HCT116 (cell line): ENCODE measurements around the gene CHCHD3. TPM values are rescaled to one million over a fixed set of nuclear protein-coding genes. Genes with fewer than 3 reads are reported as not detected.

Source experiments
- ATAC-seq: fragments of 200-7000 bp; cut with Tn5 transposase; 2 replicates; pipeline ENCODE4 v1.9.1; 2020; ENCODE audit warnings: mild to moderate bottlenecking, moderate library complexity
- BruUV-seq: library from RNA; stranded (reverse); fragments of 400-500 nt; replicated peaks from 2 replicates; lab custom pipeline; 2021; lab: Mats Ljungman, UMichigan
- CTCF ChIA-PET: fragments of 300-600 bp; sonication (Branson Sonifier 250); formaldehyde crosslinking; loops from one replicate; lab custom pipeline; 2021; ENCODE audit warnings: antibody characterized with exemption; lab: Charles Lee
- POLR2A ChIA-PET: fragments of 300-600, 350-600 bp; sonication (Branson Sonifier 250); formaldehyde crosslinking; loops from one replicate; lab custom pipeline; 2021; ENCODE audit warnings: antibody characterized with exemption; lab: Charles Lee
- RAD21 ChIA-PET, 2 experiments: fragments of 300-600 bp; sonication (Branson Sonifier 250); formaldehyde crosslinking; loops; one replicate each; lab custom pipeline; 2023; ENCODE audit warnings: low total read pairs in 2 of 2; ENCODE audit not compliant: uncharacterized antibody in 2 of 2, unreplicated experiment in 2 of 2, low non-redundant PET in 1 of 2; lab: Charles Lee
- DNase-seq: peaks from one replicate; pipeline ENCODE4 v3.0.0-alpha.2; 2010; ENCODE audit warnings: low read depth, low spot score
- H2AFZ ChIP-seq: fragments of 200-600 bp; shearing (Covaris generic), sonication (generic); 2 replicates; pipeline ENCODE4 v1.6.1; 2017; ENCODE audit warnings: low read depth, mixed run types, mixed read lengths, antibody characterized with exemption, low read length; ENCODE audit not compliant: poor library complexity, severe bottlenecking
- H3K27ac ChIP-seq: 2 replicates; pipeline ENCODE4 v1.5.1; 2012; ENCODE audit warnings: low read depth, low read length
- H3K27me3 ChIP-seq: fragments of 200-600 bp; sonication (generic); 2 replicates; pipeline ENCODE4 v1.6.1; 2016; ENCODE audit warnings: mixed run types, low read length, mixed read lengths; ENCODE audit not compliant: insufficient read depth
- H3K36me3 ChIP-seq, 2 experiments: fragments of 200-500 bp in 1 of 2; fragments of 200-600 bp in 1 of 2; sonication (Bioruptor generic) in 1 of 2; sonication (generic) in 1 of 2; 2 replicates each; pipeline versions ENCODE4 v1.5.1 to v1.6.1; 2014 to 2016; ENCODE audit warnings: low read length in 2 of 2, inconsistent platforms in 1 of 2, mixed read lengths in 1 of 2, mixed run types in 1 of 2; ENCODE audit not compliant: insufficient read depth in 2 of 2, control insufficient read depth in 1 of 2
- H3K4me1 ChIP-seq, 2 experiments: fragments of 200-600 bp in 1 of 2; sonication (generic) in 1 of 2; 2 replicates each; pipeline versions ENCODE4 v1.5.1 to v1.6.1; 2012 to 2017; ENCODE audit warnings: low read length in 2 of 2, inconsistent platforms in 1 of 2, mild to moderate bottlenecking in 1 of 2, mixed read lengths in 1 of 2, mixed run types in 1 of 2, moderate library complexity in 1 of 2; ENCODE audit not compliant: insufficient read depth in 2 of 2, control insufficient read depth in 1 of 2
- H3K4me2 ChIP-seq: fragments of 200-600 bp; sonication (generic); 2 replicates; pipeline ENCODE4 v1.6.1; 2017; ENCODE audit warnings: mixed run types, low read length, mixed read lengths
- H3K4me3 ChIP-seq, 2 experiments: fragments of 200-600 bp in 1 of 2; sonication (generic) in 1 of 2; replicated peaks in 1 of 2; 2 replicates each; pipeline ENCODE4 v1.5.1; 2011 to 2016; ENCODE audit warnings: low read length in 2 of 2, control low read depth in 1 of 2, low read depth in 1 of 2, mild to moderate bottlenecking in 1 of 2, mixed read lengths in 1 of 2, mixed run types in 1 of 2
- H3K79me2 ChIP-seq: fragments of 200-600 bp; sonication (generic); 2 replicates; pipeline ENCODE4 v1.6.1; 2017; ENCODE audit warnings: mild to moderate bottlenecking, mixed run types, low read length, moderate library complexity, mixed read lengths; ENCODE audit not compliant: insufficient read depth
- H3K9ac ChIP-seq: fragments of 200-600 bp; sonication (generic); 2 replicates; pipeline ENCODE4 v1.6.1; 2016; ENCODE audit warnings: low read length, mixed read lengths
- H3K9me2 ChIP-seq: fragments of 200-600 bp; sonication (generic), shearing (Covaris generic); 2 replicates; pipeline ENCODE4 v1.6.1; 2017; ENCODE audit warnings: mixed run types, mild to moderate bottlenecking, moderate library complexity; ENCODE audit not compliant: insufficient read depth
- H3K9me3 ChIP-seq, 2 experiments: fragments of 200-500 bp in 1 of 2; fragments of 200-600 bp in 1 of 2; sonication (Bioruptor generic) in 1 of 2; sonication (generic) in 1 of 2; 2 replicates each; pipeline ENCODE4 v1.6.1; 2014 to 2017; ENCODE audit warnings: low read length in 2 of 2, mixed read lengths in 2 of 2, inconsistent platforms in 1 of 2, low read depth in 1 of 2, mild to moderate bottlenecking in 1 of 2, mixed run types in 1 of 2, moderate library complexity in 1 of 2; ENCODE audit not compliant: control insufficient read depth in 1 of 2, insufficient read depth in 1 of 2
- H4K20me1 ChIP-seq: fragments of 200-600 bp; sonication (generic), shearing (Covaris generic); 2 replicates; pipeline ENCODE4 v1.6.1; 2017; ENCODE audit warnings: mixed run types, mild to moderate bottlenecking, moderate library complexity; ENCODE audit not compliant: insufficient read depth
- CTCF ChIP-seq, 3 experiments: fragments of 200-600 bp in 1 of 3; sonication (generic) in 1 of 3; IDR thresholded peaks in 2 of 3; conservative IDR thresholded peaks in 1 of 3; 2 replicates each; pipeline ENCODE4 v1.5.1; 2012 to 2017; ENCODE audit warnings: low read depth in 2 of 3, low read length in 2 of 3, antibody characterized with exemption in 1 of 3, borderline replicate concordance in 1 of 3, control low read depth in 1 of 3, mild to moderate bottlenecking in 1 of 3, mixed read lengths in 1 of 3, mixed run types in 1 of 3, moderate library complexity in 1 of 3; ENCODE audit not compliant: insufficient read depth in 1 of 3
- EGR1 ChIP-seq: IDR thresholded peaks from 2 replicates; pipeline ENCODE4 v1.6.1; 2012; ENCODE audit warnings: low read depth
- EZH2phosphoT487 ChIP-seq: fragments of 200-600 bp; IDR thresholded peaks from 2 replicates; pipeline ENCODE4 v1.6.1; 2018; ENCODE audit warnings: antibody characterized with exemption, borderline replicate concordance
- FOSL1 ChIP-seq: IDR thresholded peaks from 2 replicates; pipeline ENCODE4 v1.6.1; 2012; ENCODE audit warnings: low read depth
- JUND ChIP-seq: IDR thresholded peaks from 2 replicates; pipeline ENCODE4 v1.6.1; 2012
- POLR2AphosphoS5 ChIP-seq: IDR thresholded peaks from 2 replicates; pipeline ENCODE4 v1.6.1; 2011; ENCODE audit warnings: mild to moderate bottlenecking, low read depth, low read length, moderate library complexity
- RAD21 ChIP-seq: IDR thresholded peaks from 2 replicates; pipeline ENCODE4 v1.6.1; 2012; ENCODE audit warnings: low read depth, mild to moderate bottlenecking
- REST ChIP-seq: IDR thresholded peaks from 2 replicates; pipeline ENCODE4 v1.6.1; 2012; ENCODE audit warnings: low read depth
- YY1 ChIP-seq: IDR thresholded peaks from 2 replicates; pipeline ENCODE4 v1.6.1; 2011; ENCODE audit warnings: low read length, low read depth, moderate library complexity, mild to moderate bottlenecking; ENCODE audit not compliant: insufficient replicate concordance; ENCODE audit errors: extremely low read depth
- intact Hi-C: fragments of 100-400 bp; cut with micrococcal nuclease; formaldehyde crosslinking; loops from 2 replicates; pipeline ENCODE4 v1.10.0; 2022
- total RNA-seq: library from RNA; stranded (reverse); gene quantifications from one replicate; pipeline ENCODE4 v1.2.1, GENCODE V29; 2021; ENCODE audit not compliant: unreplicated experiment

CHCHD3 gene
- total RNA-seq, 1 experiment from 2014 or later: 73.5 TPM

GRCh38 chr7:132947011-132947410 is 134.9 kb downstream of the CHCHD3 start:
- ChIA-PET RAD21 (no interaction called here), POLR2A (no interaction called here), CTCF (no interaction called here)
- no peak overlapping the region for H3K4me3 ChIP-seq
- DNase-seq (no peak), ATAC-seq (no peak)
- H3K4me2 ChIP-seq: no peak overlapping the region
- no peak overlapping the region for H3K27ac ChIP-seq
- H3K79me2 ChIP-seq: no peaks in the 10 kb centered on the region; the same call in 1 of the 2 replicates
- no peaks in the 10 kb centered on the region for H3K36me3 ChIP-seq
- H3K27me3 ChIP-seq: no peaks in the 10 kb centered on the region
- no peak overlapping the region for H3K9ac ChIP-seq
- no peaks in the 10 kb centered on the region for H3K9me3 ChIP-seq
- H3K4me1 ChIP-seq: no peaks in the 10 kb centered on the region
- H4K20me1 ChIP-seq: peaks cover 5% of the 10 kb centered on the region; the same call in 1 of the 2 replicates
- no peak overlapping the region for H2AFZ ChIP-seq
- no TSS peak for BruUV-seq
- no peaks in the 10 kb centered on the region for H3K9me2 ChIP-seq
- intact Hi-C loops: no loop called here
- no peak for TF ChIP-seq RAD21
- no peak for TF ChIP-seq EGR1
- TF ChIP-seq CTCF (IDR thresholded peaks at IDR 0.05 in 2 of 3, conservative IDR thresholded peaks at IDR 0.05 in 1 of 3; ENCODE audit: borderline replicate concordance in 1 of 3, insufficient read depth in 1 of 3, low read depth in 2 of 3, low read length in 2 of 3): no peak
- TF ChIP-seq POLR2AphosphoS5: no peak

GRCh38 chr7:132944774-132945173 is 137.1 kb downstream of the CHCHD3 start:
- Histone ChIP-seq H4K20me1 (peaks cover 8% of the 10 kb centered on the region; the same call in 1 of the 2 replicates), H3K4me1 (no peaks in the 10 kb centered on the region), H3K4me2 (no peak overlapping the region), H3K9ac (no peak overlapping the region), H2AFZ (no peak overlapping the region), H3K27me3 (no peaks in the 10 kb centered on the region), H3K27ac (no peak overlapping the region), H3K36me3 (no peaks in the 10 kb centered on the region), H3K9me3 (no peaks in the 10 kb centered on the region), H3K9me2 (no peaks in the 10 kb centered on the region), H3K4me3 (no peak overlapping the region), H3K79me2 (peaks cover 3% of the 10 kb centered on the region; the same call in 1 of the 2 replicates)
- intact Hi-C loops: no loop called here
- ChIA-PET RAD21 (no interaction called here), CTCF (no interaction called here), POLR2A (no interaction called here)
- ATAC-seq (no peak), DNase-seq (no peak)
- TF ChIP-seq EZH2phosphoT487: no peak
- no peak for TF ChIP-seq POLR2AphosphoS5
- no peak for TF ChIP-seq RAD21
- TF ChIP-seq JUND: no peak
- no peak for TF ChIP-seq FOSL1
- TF ChIP-seq REST: no peak
- TF ChIP-seq YY1: no peak
- BruUV-seq: no TSS peak
